ENCODE data around the gene LONRF2. TPM values are rescaled to one million over a fixed set of nuclear protein-coding genes. Genes with fewer than 3 reads are reported as not detected.

The LONRF2 gene
- total and polyA plus RNA-seq, 5 donors: 5.0 to 19.6 (median 14.3) TPM

- peak in 1 of 2 donors; percentile 71 for ATAC-seq
- 46% methylated on average over 6 of the region's 6 CpGs for WGBS
- intact Hi-C loops (cut with DNase I): no loop called here
Observed at GRCh38 chr2:100285691-100286090, 36.6 kb downstream of the LONRF2 start.

GRCh38 chr2:100285011-100285410 lies 37.3 kb downstream of the LONRF2 start:
- H3K27ac ChIP-seq (ENCODE audit: low read length): no peak overlapping the region
- 30% methylated on average over 3 of the region's 3 CpGs for whole genome bisulfite sequencing
- H3K27me3 ChIP-seq (ENCODE audit: control insufficient read depth, insufficient read depth): no peaks in the 10 kb centered on the region
- DNase-seq: no peak
- no peaks in the 10 kb centered on the region for H3K9me3 ChIP-seq (ENCODE audit: control insufficient read depth, low read length)
- intact Hi-C loops (cut with DNase I): no loop called here
- no peak overlapping the region for H3K4me3 ChIP-seq (ENCODE audit: low read length)
- ATAC-seq: no peak
- no peaks in the 10 kb centered on the region for H3K4me1 ChIP-seq (ENCODE audit: control insufficient read depth, insufficient read depth, low read length)

More at GRCh38 chr2:100285691-100286090, 36.6 kb downstream of the LONRF2 start:
- H3K4me3 ChIP-seq (ENCODE audit: low read length): no peak overlapping the region
- no peaks in the 10 kb centered on the region for H3K4me1 ChIP-seq (ENCODE audit: control insufficient read depth, insufficient read depth, low read length)
- no peak overlapping the region for H3K27ac ChIP-seq (ENCODE audit: low read length)
- H3K9me3 ChIP-seq (ENCODE audit: control insufficient read depth, low read length): no peaks in the 10 kb centered on the region
- no peak for DNase-seq
- no peaks in the 10 kb centered on the region for H3K27me3 ChIP-seq (ENCODE audit: control insufficient read depth, insufficient read depth)

DNA sequence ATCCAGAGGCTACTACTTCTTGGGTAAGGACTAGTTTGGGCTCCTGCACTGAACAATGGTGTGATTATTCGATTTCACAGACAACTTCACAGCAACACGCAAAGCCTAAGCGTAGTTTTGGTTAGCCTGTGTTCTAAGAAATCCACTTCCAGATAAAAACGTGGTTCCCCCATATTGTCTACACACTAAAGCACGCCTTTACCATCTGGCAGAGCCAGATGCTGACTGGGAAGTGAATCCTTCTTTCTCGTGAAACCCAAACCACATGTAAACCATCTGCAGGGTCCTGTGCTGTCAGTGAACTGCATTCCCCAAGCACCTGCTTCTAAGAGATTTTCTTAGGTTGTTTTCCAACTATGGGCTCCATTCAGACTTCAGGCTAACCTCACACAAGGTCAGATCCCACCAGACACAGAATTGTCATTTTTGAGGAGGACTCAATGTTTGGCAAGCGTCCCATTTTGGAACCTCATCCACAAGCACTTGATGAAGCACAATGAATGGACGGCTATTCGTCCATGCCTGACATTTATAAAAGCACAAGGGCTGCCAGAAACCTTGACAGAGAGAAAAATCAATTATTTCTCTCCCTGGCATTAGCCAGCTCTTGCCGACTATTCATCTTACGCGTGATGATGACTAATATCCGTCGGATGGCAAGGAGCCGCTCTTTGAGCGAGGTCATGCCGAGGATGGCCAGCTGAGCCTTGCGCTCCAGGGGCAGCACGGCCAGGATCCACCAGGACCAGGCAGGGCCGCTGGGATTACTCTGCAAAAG lies 38.4 kb downstream of the LONRF2 start:
- intact Hi-C loops (cut with DNase I): no loop called here
- no peaks in the 10 kb centered on the region for H3K9me3 ChIP-seq (ENCODE audit: control insufficient read depth, low read length)
- no peak overlapping the region for H3K27ac ChIP-seq (ENCODE audit: low read length)
- H3K27me3 ChIP-seq (ENCODE audit: control insufficient read depth, insufficient read depth): no peaks in the 10 kb centered on the region
- no peak overlapping the region for H3K4me3 ChIP-seq (ENCODE audit: low read length)
- no peaks in the 10 kb centered on the region for H3K4me1 ChIP-seq (ENCODE audit: control insufficient read depth, insufficient read depth, low read length)
- ATAC-seq (no peak), DNase-seq (no peak)
- WGBS: 83% methylated on average over 20 of the region's 20 CpGs

GRCh38 chr2:100281521-100282438 lies 40.5 kb downstream of the LONRF2 start:
- no peaks in the 10 kb centered on the region for H3K4me1 ChIP-seq (ENCODE audit: control insufficient read depth, insufficient read depth, low read length)
- ATAC-seq: peak; percentile 83 to 85
- intact Hi-C loops (cut with DNase I): no loop called here
- WGBS: 36% methylated on average over 16 of the region's 16 CpGs
- H3K27me3 ChIP-seq (ENCODE audit: control insufficient read depth, insufficient read depth): no peaks in the 10 kb centered on the region
- H3K9me3 ChIP-seq (ENCODE audit: control insufficient read depth, low read length): no peaks in the 10 kb centered on the region
- DNase-seq: peak in 1 of 3 donors; percentile 69
- H3K27ac ChIP-seq (ENCODE audit: low read length): no peak overlapping the region
- peak overlapping the region; percentile 23 for H3K4me3 ChIP-seq (ENCODE audit: low read length)

- intact Hi-C loops (cut with DNase I): no loop called here
- DNase-seq (no peak), ATAC-seq (no peak)
- 82% methylated on average over 17 of the region's 17 CpGs for WGBS
- Histone ChIP-seq H3K4me1 (ENCODE audit: control insufficient read depth, insufficient read depth, low read length) (no peaks in the 10 kb centered on the region), H3K4me3 (ENCODE audit: low read length) (no peak overlapping the region), H3K9me3 (ENCODE audit: control insufficient read depth, low read length) (no peaks in the 10 kb centered on the region), H3K27me3 (ENCODE audit: control insufficient read depth, insufficient read depth) (no peaks in the 10 kb centered on the region), H3K27ac (ENCODE audit: low read length) (no peak overlapping the region)
Observed at GRCh38 chr2:100279586-100280534, 42.4 kb downstream of the LONRF2 start.

GRCh38 chr2:100278986-100279385 lies 43.3 kb downstream of the LONRF2 start:
- ATAC-seq (no peak), DNase-seq (no peak)
- Histone ChIP-seq H3K4me3 (ENCODE audit: low read length) (no peak overlapping the region), H3K27ac (ENCODE audit: low read length) (no peak overlapping the region), H3K4me1 (ENCODE audit: control insufficient read depth, insufficient read depth, low read length) (no peaks in the 10 kb centered on the region), H3K27me3 (ENCODE audit: control insufficient read depth, insufficient read depth) (no peaks in the 10 kb centered on the region), H3K9me3 (ENCODE audit: control insufficient read depth, low read length) (no peaks in the 10 kb centered on the region)
- WGBS: 90% methylated on average over 11 of the region's 11 CpGs
- intact Hi-C loops (cut with DNase I): no loop called here

DNA sequence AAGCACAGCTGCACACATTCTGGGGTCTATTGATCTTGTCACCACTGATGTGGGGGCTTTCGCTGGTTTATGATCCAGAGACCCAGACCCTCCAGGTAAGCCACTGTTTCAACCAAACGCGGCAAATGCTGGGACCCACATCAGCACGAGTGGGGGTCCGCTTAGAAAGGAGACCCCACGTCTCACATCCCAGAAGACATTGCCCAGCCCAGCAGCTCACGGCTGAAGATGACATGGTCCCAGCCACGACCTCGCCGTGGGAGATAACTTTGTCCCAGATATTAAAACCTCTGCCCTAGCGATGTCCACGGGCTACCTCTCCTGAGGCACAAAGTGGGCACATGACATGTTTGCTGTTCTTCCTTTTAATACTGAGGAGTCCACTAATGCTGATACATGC lies 43.8 kb downstream of the LONRF2 start:
- H3K4me1 ChIP-seq (ENCODE audit: control insufficient read depth, insufficient read depth, low read length): no peaks in the 10 kb centered on the region
- no peak overlapping the region for H3K4me3 ChIP-seq (ENCODE audit: low read length)
- intact Hi-C loops (cut with DNase I): no loop called here
- H3K27ac ChIP-seq (ENCODE audit: low read length): no peak overlapping the region
- no peaks in the 10 kb centered on the region for H3K27me3 ChIP-seq (ENCODE audit: control insufficient read depth, insufficient read depth)
- 88% methylated on average over 12 of the region's 12 CpGs for WGBS
- DNase-seq: no peak
- ATAC-seq: no peak
- H3K9me3 ChIP-seq (ENCODE audit: control insufficient read depth, low read length): no peaks in the 10 kb centered on the region

DNA sequence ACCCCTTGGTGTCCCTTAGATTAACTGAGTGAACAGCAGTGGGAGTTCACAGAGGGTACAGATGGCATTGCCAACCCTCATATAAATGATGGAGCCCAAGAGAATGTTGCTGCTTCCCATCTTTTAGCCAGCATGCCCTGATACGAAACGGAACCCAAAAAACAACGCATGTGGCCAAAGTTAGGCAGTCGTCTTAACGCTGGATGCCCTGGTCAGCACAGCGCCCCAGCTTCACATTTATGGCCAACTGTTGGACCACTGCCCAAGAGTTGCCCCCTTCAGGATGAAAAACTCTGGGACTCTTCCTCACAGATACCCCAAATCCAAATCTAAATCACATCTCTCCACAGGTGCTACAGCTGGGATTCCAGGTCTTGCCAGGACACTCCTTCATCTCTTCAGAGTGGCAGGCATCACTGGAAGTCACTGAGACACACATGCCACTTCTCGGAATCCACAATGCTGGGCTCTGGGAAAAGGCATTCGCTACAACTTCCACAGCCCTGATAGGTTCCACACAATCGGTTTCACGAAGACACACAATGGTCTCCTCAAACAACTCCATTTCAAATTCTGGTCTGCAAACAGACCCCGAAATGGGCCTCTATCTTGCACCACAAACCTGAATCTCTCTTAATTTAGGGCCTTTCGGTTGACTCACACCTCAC lies 44.6 kb downstream of the LONRF2 start:
- no peaks in the 10 kb centered on the region for H3K27me3 ChIP-seq (ENCODE audit: control insufficient read depth, insufficient read depth)
- DNase-seq (no peak), ATAC-seq (no peak)
- WGBS: 96% methylated on average over 12 of the region's 12 CpGs
- no peaks in the 10 kb centered on the region for H3K4me1 ChIP-seq (ENCODE audit: control insufficient read depth, insufficient read depth, low read length)
- no peak overlapping the region for H3K27ac ChIP-seq (ENCODE audit: low read length)
- no peak overlapping the region for H3K4me3 ChIP-seq (ENCODE audit: low read length)
- intact Hi-C loops (cut with DNase I): no loop called here
- no peaks in the 10 kb centered on the region for H3K9me3 ChIP-seq (ENCODE audit: control insufficient read depth, low read length)

GRCh38 chr2:100276716-100277115 lies 45.6 kb downstream of the LONRF2 start:
- H3K9me3 ChIP-seq (ENCODE audit: control insufficient read depth, low read length): no peaks in the 10 kb centered on the region
- ATAC-seq: no peak
- H3K27me3 ChIP-seq (ENCODE audit: control insufficient read depth, insufficient read depth): no peaks in the 10 kb centered on the region
- H3K27ac ChIP-seq (ENCODE audit: low read length): no peak overlapping the region
- no peak overlapping the region for H3K4me3 ChIP-seq (ENCODE audit: low read length)
- no peaks in the 10 kb centered on the region for H3K4me1 ChIP-seq (ENCODE audit: control insufficient read depth, insufficient read depth, low read length)
- DNase-seq: no peak
- WGBS: 93% methylated on average over 4 of the region's 4 CpGs
- intact Hi-C loops (cut with DNase I): no loop called here

DNA sequence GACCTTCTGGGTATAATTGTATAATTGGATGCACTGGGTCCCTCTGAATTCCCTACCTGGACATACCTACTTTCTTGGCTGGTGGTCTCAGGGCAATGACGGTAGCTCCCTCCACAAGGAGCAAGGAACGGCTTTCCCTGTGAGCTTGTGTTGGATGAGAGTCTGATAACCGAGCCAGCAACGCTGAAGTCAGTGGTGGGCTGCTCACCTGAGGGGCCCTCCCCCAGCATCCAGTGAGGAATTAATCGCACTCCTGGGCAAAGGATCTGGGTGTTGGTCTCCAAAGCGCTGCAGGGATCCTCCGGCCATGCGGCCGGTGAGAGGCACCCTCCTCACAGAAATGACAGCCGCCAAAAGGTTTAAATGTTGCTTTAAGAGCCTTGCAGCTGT lies 47.1 kb downstream of the LONRF2 start:
- no peak overlapping the region for H3K4me3 ChIP-seq (ENCODE audit: low read length)
- DNase-seq (no peak), ATAC-seq (no peak)
- no peak overlapping the region for H3K27ac ChIP-seq (ENCODE audit: low read length)
- no peaks in the 10 kb centered on the region for H3K4me1 ChIP-seq (ENCODE audit: control insufficient read depth, insufficient read depth, low read length)
- intact Hi-C loops (cut with DNase I): no loop called here
- 83% methylated on average over 10 of the region's 10 CpGs for WGBS
- no peaks in the 10 kb centered on the region for H3K27me3 ChIP-seq (ENCODE audit: control insufficient read depth, insufficient read depth)
- no peaks in the 10 kb centered on the region for H3K9me3 ChIP-seq (ENCODE audit: control insufficient read depth, low read length)
